Neural cell (in vitro differentiated cells): ENCODE data around the gene COL4A4. TPM values are rescaled to one million over a fixed set of nuclear protein-coding genes. Genes with fewer than 3 reads are reported as not detected.

Experiments used
- H2AFZ ChIP-seq: fragments of 200-600, 300-800 bp; sonication (generic), shearing (Covaris generic); 2 replicates; pipeline ENCODE4 v1.6.0; 2014; ENCODE audit warnings: low read depth, mild to moderate bottlenecking, antibody characterized with exemption, low read length, moderate library complexity
- H3F3A ChIP-seq: fragments of 200-600 bp; shearing (Covaris generic); 2 replicates; pipeline ENCODE4 v1.6.1; 2016; ENCODE audit warnings: mild to moderate bottlenecking, moderate library complexity, mixed read lengths, antibody characterized with exemption, low read length; ENCODE audit not compliant: insufficient read depth, poor library complexity, severe bottlenecking
- H3K27ac ChIP-seq: fragments of 200-600, 300-800 bp; sonication (generic), shearing (Covaris generic); 2 replicates; pipeline ENCODE4 v1.5.1; 2014; ENCODE audit warnings: mild to moderate bottlenecking, low read length, moderate library complexity
- H3K27me3 ChIP-seq: fragments of 300-800, 200-600 bp; sonication (generic), shearing (Covaris generic); 2 replicates; pipeline ENCODE4 v1.6.0; 2014; ENCODE audit warnings: mild to moderate bottlenecking, low read depth, low read length, moderate library complexity; ENCODE audit not compliant: insufficient read depth
- H3K36me3 ChIP-seq: fragments of 300-800, 200-600 bp; sonication (generic), shearing (Covaris generic); 2 replicates; pipeline ENCODE4 v1.5.1; 2014; ENCODE audit warnings: mild to moderate bottlenecking, antibody characterized with exemption, low read length, moderate library complexity; ENCODE audit not compliant: insufficient read depth
- H3K4me2 ChIP-seq: fragments of 300-800, 200-600 bp; sonication (generic), shearing (Covaris generic); 2 replicates; pipeline ENCODE4 v1.6.0; 2014; ENCODE audit warnings: mild to moderate bottlenecking, low read length
- H3K4me3 ChIP-seq: fragments of 300-800, 200-600 bp; sonication (generic), shearing (Covaris generic); 2 replicates; pipeline ENCODE4 v1.5.1; 2014; ENCODE audit warnings: mild to moderate bottlenecking, low read length, moderate library complexity
- H3K79me2 ChIP-seq: fragments of 200-600 bp; shearing (Covaris generic); replicated peaks from 2 replicates; pipeline ENCODE4 v1.6.0; 2014; ENCODE audit warnings: mild to moderate bottlenecking, low read length, moderate library complexity; ENCODE audit not compliant: insufficient read depth
- H3K9ac ChIP-seq: fragments of 300-800, 200-600 bp; sonication (generic), shearing (Covaris generic); 2 replicates; pipeline ENCODE4 v1.6.1; 2016; ENCODE audit warnings: mild to moderate bottlenecking, low read length, mixed read lengths
- H3K9me2 ChIP-seq: fragments of 200-600 bp; shearing (Covaris generic); 2 replicates; pipeline ENCODE4 v1.6.1; 2016; ENCODE audit warnings: mild to moderate bottlenecking, low read length, mixed read lengths; ENCODE audit not compliant: insufficient read depth
- H3K9me3 ChIP-seq: fragments of 200-600, 300-800 bp; sonication (generic), shearing (Covaris generic); 2 replicates; pipeline ENCODE4 v1.6.1; 2016; ENCODE audit warnings: mild to moderate bottlenecking, mixed run types, low read length, moderate library complexity, mixed read lengths
- H4K20me1 ChIP-seq: fragments of 200-600 bp; shearing (Covaris generic); 2 replicates; pipeline ENCODE4 v1.6.1; 2016; ENCODE audit warnings: mild to moderate bottlenecking, mixed run types; ENCODE audit not compliant: insufficient read depth
- EP300 ChIP-seq: fragments of 450-650 bp; conservative IDR thresholded peaks from 2 replicates; pipeline ENCODE4 v1.6.1; 2014; ENCODE audit warnings: antibody characterized with exemption, mild to moderate bottlenecking, moderate library complexity; ENCODE audit not compliant: poor library complexity, severe bottlenecking
- EZH2 ChIP-seq: fragments of 200-600, 300-800 bp; shearing (Covaris generic), sonication (generic); IDR thresholded peaks from 2 replicates; pipeline ENCODE4 v1.6.1; 2014; ENCODE audit warnings: antibody characterized with exemption, low read length, borderline replicate concordance, mild to moderate bottlenecking; ENCODE audit not compliant: insufficient read depth, poor library complexity, severe bottlenecking
- MXI1 ChIP-seq: fragments of 450-650 bp; conservative IDR thresholded peaks from 2 replicates; pipeline ENCODE4 v1.6.1; 2014; ENCODE audit warnings: antibody characterized with exemption, mild to moderate bottlenecking; ENCODE audit not compliant: poor library complexity, severe bottlenecking
- POLR2AphosphoS5 ChIP-seq: IDR thresholded peaks from 2 replicates; pipeline ENCODE4 v1.6.1; 2012
- RAD21 ChIP-seq: fragments of 450-650 bp; conservative IDR thresholded peaks from 2 replicates; pipeline ENCODE4 v1.6.1; 2014; ENCODE audit warnings: antibody characterized with exemption, mild to moderate bottlenecking, moderate library complexity
- SMC3 ChIP-seq: fragments of 450-650 bp; conservative IDR thresholded peaks from 2 replicates; pipeline ENCODE4 v1.6.1; 2014; ENCODE audit warnings: antibody characterized with exemption, mild to moderate bottlenecking, moderate library complexity; ENCODE audit not compliant: poor library complexity
- TAF1 ChIP-seq: IDR thresholded peaks from 2 replicates; pipeline ENCODE4 v1.6.1; 2012; ENCODE audit warnings: low read depth
- polyA plus RNA-seq: library from polyadenylated mRNA; depleted of rRNA; stranded (reverse); fragments of >200 nt; gene quantifications from 2 replicates; pipeline ENCODE4 v1.2.3, GENCODE V29; 2014
- TF ChIP-seq, protein P1 (sequence below): IDR thresholded peaks from 2 replicates; pipeline ENCODE4 v1.6.1; 2012; ENCODE audit warnings: borderline replicate concordance
- TF ChIP-seq, protein P2 (sequence below): fragments of 450-650 bp; IDR thresholded peaks from 2 replicates; pipeline ENCODE4 v1.5.1; 2014; ENCODE audit warnings: antibody characterized with exemption, mild to moderate bottlenecking, moderate library complexity; ENCODE audit not compliant: poor library complexity, severe bottlenecking

Gene COL4A4
- polyA plus RNA-seq, 1 donor from 2014 or later = 0.35 TPM

DNA sequence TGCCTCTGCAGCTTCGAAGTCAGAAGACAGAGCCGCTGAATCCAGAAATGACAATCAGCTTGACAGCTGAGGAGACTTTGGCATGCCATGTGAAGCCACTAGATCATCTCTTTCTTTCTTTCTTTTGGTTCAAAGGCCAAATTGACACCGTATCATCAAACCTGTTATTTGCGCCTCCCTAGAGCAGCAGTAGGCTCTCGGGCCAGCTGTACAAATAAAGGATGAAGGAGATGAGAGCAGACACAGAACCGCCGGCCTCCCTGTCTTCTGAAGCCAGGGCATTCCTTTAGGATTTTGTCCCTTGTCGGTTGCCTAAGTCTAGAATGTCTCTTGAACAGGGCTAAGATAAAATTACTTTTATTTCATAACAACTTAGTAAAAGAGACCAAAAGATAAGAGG is 36.8 kb downstream of the COL4A4 start:
- no peak overlapping the region for H2AFZ ChIP-seq
- no peaks in the 10 kb centered on the region for H3K9me3 ChIP-seq
- no peak overlapping the region for H3K9ac ChIP-seq
- H3K4me3 ChIP-seq = no peak overlapping the region
- peak; percentile 14 for TF ChIP-seq EP300
- no peak for TF ChIP-seq RAD21
- H3K79me2 ChIP-seq = no peaks in the 10 kb centered on the region
- H4K20me1 ChIP-seq = no peaks in the 10 kb centered on the region
- no peaks in the 10 kb centered on the region for H3K36me3 ChIP-seq
- no peaks in the 10 kb centered on the region for H3F3A ChIP-seq
- H3K27me3 ChIP-seq = no peaks in the 10 kb centered on the region
- H3K27ac ChIP-seq = no peak overlapping the region
- no peaks in the 10 kb centered on the region for H3K9me2 ChIP-seq
- no peak overlapping the region for H3K4me2 ChIP-seq

DNA sequence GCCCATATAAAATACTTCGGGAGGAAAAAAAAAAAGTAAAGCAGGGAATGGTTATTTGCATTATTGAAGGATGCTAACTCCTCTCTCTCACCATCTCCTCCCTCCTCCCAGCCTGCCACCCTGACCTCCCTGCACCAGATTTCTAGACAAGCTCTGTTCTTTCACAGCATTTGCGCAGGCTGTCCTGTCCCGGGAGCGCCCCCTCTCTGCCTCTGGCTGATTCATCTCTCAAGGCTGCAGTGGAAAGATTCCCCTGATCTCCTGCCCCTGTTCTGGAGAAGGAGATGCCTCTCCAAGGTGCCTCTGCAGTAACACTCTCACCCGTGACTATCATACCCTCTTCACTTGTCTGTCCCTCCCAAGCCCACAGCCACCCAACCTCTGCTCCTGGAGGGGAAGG is 38.5 kb downstream of the COL4A4 start:
- Histone ChIP-seq H3K36me3 (no peaks in the 10 kb centered on the region), H3K9ac (no peak overlapping the region), H3K27me3 (no peaks in the 10 kb centered on the region), H3F3A (no peaks in the 10 kb centered on the region), H3K4me2 (no peak overlapping the region), H4K20me1 (no peaks in the 10 kb centered on the region), H2AFZ (no peak overlapping the region), H3K79me2 (no peaks in the 10 kb centered on the region), H3K9me2 (no peaks in the 10 kb centered on the region), H3K9me3 (no peaks in the 10 kb centered on the region), H3K4me3 (no peak overlapping the region), H3K27ac (no peak overlapping the region)
- TF ChIP-seq EP300 (no peak), EZH2 (no peak), RAD21 (no peak), SMC3 (no peak)
- TF ChIP-seq, protein P1, sequence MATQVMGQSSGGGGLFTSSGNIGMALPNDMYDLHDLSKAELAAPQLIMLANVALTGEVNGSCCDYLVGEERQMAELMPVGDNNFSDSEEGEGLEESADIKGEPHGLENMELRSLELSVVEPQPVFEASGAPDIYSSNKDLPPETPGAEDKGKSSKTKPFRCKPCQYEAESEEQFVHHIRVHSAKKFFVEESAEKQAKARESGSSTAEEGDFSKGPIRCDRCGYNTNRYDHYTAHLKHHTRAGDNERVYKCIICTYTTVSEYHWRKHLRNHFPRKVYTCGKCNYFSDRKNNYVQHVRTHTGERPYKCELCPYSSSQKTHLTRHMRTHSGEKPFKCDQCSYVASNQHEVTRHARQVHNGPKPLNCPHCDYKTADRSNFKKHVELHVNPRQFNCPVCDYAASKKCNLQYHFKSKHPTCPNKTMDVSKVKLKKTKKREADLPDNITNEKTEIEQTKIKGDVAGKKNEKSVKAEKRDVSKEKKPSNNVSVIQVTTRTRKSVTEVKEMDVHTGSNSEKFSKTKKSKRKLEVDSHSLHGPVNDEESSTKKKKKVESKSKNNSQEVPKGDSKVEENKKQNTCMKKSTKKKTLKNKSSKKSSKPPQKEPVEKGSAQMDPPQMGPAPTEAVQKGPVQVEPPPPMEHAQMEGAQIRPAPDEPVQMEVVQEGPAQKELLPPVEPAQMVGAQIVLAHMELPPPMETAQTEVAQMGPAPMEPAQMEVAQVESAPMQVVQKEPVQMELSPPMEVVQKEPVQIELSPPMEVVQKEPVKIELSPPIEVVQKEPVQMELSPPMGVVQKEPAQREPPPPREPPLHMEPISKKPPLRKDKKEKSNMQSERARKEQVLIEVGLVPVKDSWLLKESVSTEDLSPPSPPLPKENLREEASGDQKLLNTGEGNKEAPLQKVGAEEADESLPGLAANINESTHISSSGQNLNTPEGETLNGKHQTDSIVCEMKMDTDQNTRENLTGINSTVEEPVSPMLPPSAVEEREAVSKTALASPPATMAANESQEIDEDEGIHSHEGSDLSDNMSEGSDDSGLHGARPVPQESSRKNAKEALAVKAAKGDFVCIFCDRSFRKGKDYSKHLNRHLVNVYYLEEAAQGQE = no peak

DNA sequence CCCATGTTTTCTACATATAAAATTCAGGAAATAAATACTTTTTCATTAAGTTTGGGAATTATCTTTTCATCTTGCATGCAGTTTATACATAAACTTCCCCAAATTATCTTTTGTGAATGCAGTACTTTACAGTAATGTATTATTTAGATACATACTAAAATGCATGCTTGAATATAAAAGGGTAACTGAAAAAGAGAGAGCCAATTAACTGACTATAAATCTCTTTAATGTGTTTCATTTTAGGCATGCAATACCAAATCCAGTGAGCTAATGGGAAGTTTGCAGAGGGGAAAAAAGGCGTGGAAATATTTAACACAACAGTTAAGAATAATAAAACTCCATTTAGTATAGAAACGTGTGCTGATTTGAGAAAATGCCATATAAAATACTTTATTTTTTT is 39.2 kb downstream of the COL4A4 start:
- H3K9ac ChIP-seq = no peak overlapping the region

More for the DNA sequence above, 39.2 kb downstream of the COL4A4 start:
- Histone ChIP-seq H4K20me1 (no peaks in the 10 kb centered on the region), H2AFZ (no peak overlapping the region), H3F3A (no peaks in the 10 kb centered on the region), H3K27me3 (no peaks in the 10 kb centered on the region), H3K9me2 (no peaks in the 10 kb centered on the region), H3K9me3 (no peaks in the 10 kb centered on the region), H3K4me3 (no peak overlapping the region), H3K79me2 (no peaks in the 10 kb centered on the region), H3K36me3 (no peaks in the 10 kb centered on the region), H3K27ac (no peak overlapping the region), H3K4me2 (no peak overlapping the region)
- TF ChIP-seq SMC3 (no peak), POLR2AphosphoS5 (no peak), RAD21 (no peak), EP300 (no peak), TAF1 (no peak), MXI1 (no peak), EZH2 (no peak)
- TF ChIP-seq, protein P1 = no peak
- TF ChIP-seq, protein P2, sequence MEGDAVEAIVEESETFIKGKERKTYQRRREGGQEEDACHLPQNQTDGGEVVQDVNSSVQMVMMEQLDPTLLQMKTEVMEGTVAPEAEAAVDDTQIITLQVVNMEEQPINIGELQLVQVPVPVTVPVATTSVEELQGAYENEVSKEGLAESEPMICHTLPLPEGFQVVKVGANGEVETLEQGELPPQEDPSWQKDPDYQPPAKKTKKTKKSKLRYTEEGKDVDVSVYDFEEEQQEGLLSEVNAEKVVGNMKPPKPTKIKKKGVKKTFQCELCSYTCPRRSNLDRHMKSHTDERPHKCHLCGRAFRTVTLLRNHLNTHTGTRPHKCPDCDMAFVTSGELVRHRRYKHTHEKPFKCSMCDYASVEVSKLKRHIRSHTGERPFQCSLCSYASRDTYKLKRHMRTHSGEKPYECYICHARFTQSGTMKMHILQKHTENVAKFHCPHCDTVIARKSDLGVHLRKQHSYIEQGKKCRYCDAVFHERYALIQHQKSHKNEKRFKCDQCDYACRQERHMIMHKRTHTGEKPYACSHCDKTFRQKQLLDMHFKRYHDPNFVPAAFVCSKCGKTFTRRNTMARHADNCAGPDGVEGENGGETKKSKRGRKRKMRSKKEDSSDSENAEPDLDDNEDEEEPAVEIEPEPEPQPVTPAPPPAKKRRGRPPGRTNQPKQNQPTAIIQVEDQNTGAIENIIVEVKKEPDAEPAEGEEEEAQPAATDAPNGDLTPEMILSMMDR = no peak
